Measurements from ENCODE around the gene ZNF26.

DNA sequence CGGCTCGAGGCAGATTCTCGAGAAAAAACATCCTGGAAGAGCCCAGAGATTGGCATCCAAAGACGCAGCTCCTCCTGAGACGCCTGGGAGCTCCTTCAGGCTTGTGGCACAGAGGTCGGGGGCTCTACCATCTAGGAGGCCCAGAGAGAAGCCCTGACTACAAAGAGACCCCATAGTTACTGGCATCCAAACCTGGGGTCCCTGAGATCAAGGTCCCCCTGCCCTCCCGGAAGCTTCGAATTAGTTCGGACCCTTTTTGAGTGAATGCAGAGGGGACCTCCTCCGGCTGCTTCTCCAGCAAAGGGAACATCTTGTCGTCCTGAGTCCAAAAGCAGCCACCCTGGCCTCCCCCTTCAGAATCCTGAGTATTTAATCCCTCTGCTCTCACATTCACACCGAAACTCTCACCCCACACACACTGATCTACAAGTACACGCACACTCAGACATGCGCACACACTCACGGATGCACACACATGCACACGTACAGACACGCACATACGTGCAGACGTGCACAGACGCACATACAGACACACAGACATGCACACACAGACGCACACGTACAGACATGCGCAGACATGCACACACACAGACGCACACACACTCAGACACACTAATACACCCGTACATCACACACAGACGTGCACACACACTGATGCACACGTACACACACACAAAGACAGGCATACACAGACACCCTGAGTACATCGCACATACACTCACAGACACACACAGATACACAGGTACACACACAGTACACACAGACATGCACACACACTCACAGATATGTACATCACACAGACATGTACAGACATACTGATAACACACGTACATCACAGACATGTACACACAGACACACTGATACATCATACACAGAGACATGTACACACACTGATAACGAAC, 36.0 kb upstream of the ZNF26 start:
- TF ChIP-seq YY1 (IDR thresholded peaks at IDR 0.05; ENCODE audit: insufficient read depth, insufficient read length) (no peak), SUZ12 (IDR thresholded peaks at IDR 0.05; ENCODE audit: extremely low read depth, insufficient read depth, insufficient read length) (no peak)
